Upper lobe of left lung (tissue), 6 donors: ENCODE data around the gene THSD7A. TPM values are rescaled to one million over a fixed set of nuclear protein-coding genes. Genes with fewer than 3 reads are reported as not detected.

Experiments used
- ATAC-seq, 2 donors: fragments of 200-7000 bp; cut with Tn5 transposase; one replicate each; pipeline ENCODE4 v1.9.1; 2022; ENCODE audit warnings: mild to moderate bottlenecking in 2 of 2, moderate library complexity in 2 of 2; ENCODE audit not compliant: low FRiP score in 2 of 2
- DNase-seq, 2 donors: peaks; one replicate each; pipeline ENCODE4 v3.0.0-alpha.2; 2019 to 2020
- H3K27ac ChIP-seq, 4 donors: fragments of 200-600 bp; sonication (generic); one replicate each; pipeline ENCODE4 v1.5.1; 2016 to 2019
- H3K27me3 ChIP-seq, 4 donors: fragments of 200-600 bp; sonication (generic); one replicate each; pipeline ENCODE4 v1.5.1; 2017 to 2019
- H3K36me3 ChIP-seq, 4 donors: fragments of 200-600 bp; sonication (generic); one replicate each; pipeline ENCODE4 v1.5.1; 2016 to 2019
- H3K4me1 ChIP-seq, 4 donors: fragments of 200-600 bp; sonication (generic); one replicate each; pipeline ENCODE4 v1.5.1; 2018 to 2019
- H3K4me3 ChIP-seq, 4 donors: fragments of 200-600 bp; sonication (generic); one replicate each; pipeline ENCODE4 v1.5.1; 2017 to 2019; ENCODE audit warnings: mild to moderate bottlenecking in 2 of 4, moderate library complexity in 1 of 4
- H3K9me3 ChIP-seq, 4 donors: fragments of 200-600 bp; sonication (generic); one replicate each; pipeline ENCODE4 v1.5.1; 2018 to 2019
- CTCF ChIP-seq, 6 experiments: fragments of 450-650 bp in 4 of 6; fragments of 200-600 bp in 2 of 6; sonication (generic) in 2 of 6; IDR thresholded peaks; one replicate each; pipeline ENCODE4 v1.5.1; 2016 to 2019; ENCODE audit warnings: antibody characterized with exemption in 6 of 6
- EP300 ChIP-seq, 4 donors: sonication (generic); formaldehyde crosslinking; IDR thresholded peaks; one replicate each; pipeline ENCODE4 v1.5.1; 2017; ENCODE audit warnings: antibody characterized with exemption in 4 of 4, control low read depth in 2 of 4
- POLR2A ChIP-seq, 4 donors: fragments of 450-650 bp; IDR thresholded peaks; one replicate each; pipeline ENCODE4 v1.5.1; 2016 to 2017; ENCODE audit warnings: antibody characterized with exemption in 4 of 4, mild to moderate bottlenecking in 2 of 4
- POLR2AphosphoS5 ChIP-seq, 2 donors: sonication (generic); formaldehyde crosslinking; IDR thresholded peaks; one replicate each; pipeline ENCODE4 v1.5.1; 2017; ENCODE audit warnings: antibody characterized with exemption in 2 of 2
- WGBS, 2 donors: methylation state at CpG; one replicate each; pipeline ENCODE4 v1.1.5; 2017 to 2018; 5-methylcytosine and 5-hydroxymethylcytosine counted together
- total RNA-seq, 6 donors: library from RNA; depleted of rRNA in 4 of 6; stranded (reverse); fragments of >200 nt in 4 of 6; gene quantifications; one replicate each; pipeline versions ENCODE4 v1.1.0 to v1.2.1, GENCODE V29; 2016 to 2021
- donor health status: DM: no; HTN: no; CAD: no; lungs with moderate emphysema.
- donor health status: DM: no; HTN: yes; CAD: no; lungs with severe emphysema.

Gene THSD7A
- total RNA-seq, 6 donors from 2014 or later = 5.1 to 15.7 (median 7.0) TPM

DNA sequence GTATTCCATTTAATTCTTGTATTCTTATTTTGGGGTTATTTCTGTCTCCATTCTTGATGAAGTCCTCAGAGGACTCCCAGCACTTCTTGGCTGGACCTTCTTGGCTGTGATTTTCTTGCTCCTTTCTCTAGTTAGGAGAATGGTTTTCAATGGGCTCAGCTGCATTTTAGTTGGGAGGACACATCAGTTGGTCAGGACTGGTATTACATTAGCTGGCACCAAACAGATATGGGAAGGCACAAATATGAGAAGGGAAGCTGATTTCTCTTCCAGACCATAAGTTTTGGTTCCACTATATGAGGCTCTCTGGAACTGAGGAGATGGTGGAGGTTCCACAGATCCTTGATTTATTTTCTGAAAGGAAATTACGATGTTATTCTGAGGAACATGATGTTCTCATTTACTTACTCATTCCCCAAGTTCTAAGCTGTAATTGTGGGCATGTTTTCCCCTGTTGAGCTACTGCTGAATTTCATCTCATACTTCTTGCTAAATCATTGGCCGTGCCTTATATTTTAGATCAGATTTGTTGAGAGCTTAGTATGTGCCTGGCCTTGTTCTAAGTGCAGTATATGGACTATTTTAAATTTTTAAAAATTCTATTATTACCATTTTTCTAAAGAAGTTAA, 261.0 kb downstream of the THSD7A start:
- no peak for DNase-seq
- ATAC-seq = no peak
- Histone ChIP-seq H3K9me3 (no peaks in the 10 kb centered on the region), H3K36me3 (no peaks in the 10 kb centered on the region), H3K27ac (no peak overlapping the region), H3K27me3 (no peaks in the 10 kb centered on the region), H3K4me3 (no peak overlapping the region), H3K4me1 (no peaks in the 10 kb centered on the region)
- WGBS, 2 donors = 90 to 95% methylated on average over 2 of the region's 2 CpGs
- TF ChIP-seq POLR2A (IDR thresholded peaks at IDR 0.05) (no peak), EP300 (IDR thresholded peaks at IDR 0.05) (no peak), CTCF (IDR thresholded peaks at IDR 0.05) (no peak), POLR2AphosphoS5 (IDR thresholded peaks at IDR 0.05) (no peak)

- Histone ChIP-seq H3K27ac (no peak overlapping the region), H3K36me3 (no peaks in the 10 kb centered on the region), H3K9me3 (no peaks in the 10 kb centered on the region), H3K27me3 (no peaks in the 10 kb centered on the region), H3K4me1 (no peaks in the 10 kb centered on the region), H3K4me3 (no peak overlapping the region)
- ATAC-seq (no peak), DNase-seq (no peak)
- TF ChIP-seq EP300 (IDR thresholded peaks at IDR 0.05) (no peak), POLR2A (IDR thresholded peaks at IDR 0.05) (no peak), CTCF (IDR thresholded peaks at IDR 0.05) (no peak), POLR2AphosphoS5 (IDR thresholded peaks at IDR 0.05) (no peak)
- WGBS, 2 donors = 31 to 44% methylated on average over 1 of the region's 1 CpG
Observed at GRCh38 chr7:11570205-11570604, 261.8 kb downstream of the THSD7A start.

GRCh38 chr7:11567571-11567970, 264.4 kb downstream of the THSD7A start:
- Histone ChIP-seq H3K4me3 (no peak overlapping the region), H3K36me3 (no peaks in the 10 kb centered on the region), H3K4me1 (no peaks in the 10 kb centered on the region), H3K9me3 (no peaks in the 10 kb centered on the region), H3K27me3 (no peaks in the 10 kb centered on the region), H3K27ac (no peak overlapping the region)
- 87 to 89% methylated on average over 3 of the region's 3 CpGs for WGBS, 2 donors
- DNase-seq (no peak), ATAC-seq (no peak)
- TF ChIP-seq POLR2A (IDR thresholded peaks at IDR 0.05) (no peak), EP300 (IDR thresholded peaks at IDR 0.05) (no peak), CTCF (IDR thresholded peaks at IDR 0.05) (no peak), POLR2AphosphoS5 (IDR thresholded peaks at IDR 0.05) (no peak)

DNA sequence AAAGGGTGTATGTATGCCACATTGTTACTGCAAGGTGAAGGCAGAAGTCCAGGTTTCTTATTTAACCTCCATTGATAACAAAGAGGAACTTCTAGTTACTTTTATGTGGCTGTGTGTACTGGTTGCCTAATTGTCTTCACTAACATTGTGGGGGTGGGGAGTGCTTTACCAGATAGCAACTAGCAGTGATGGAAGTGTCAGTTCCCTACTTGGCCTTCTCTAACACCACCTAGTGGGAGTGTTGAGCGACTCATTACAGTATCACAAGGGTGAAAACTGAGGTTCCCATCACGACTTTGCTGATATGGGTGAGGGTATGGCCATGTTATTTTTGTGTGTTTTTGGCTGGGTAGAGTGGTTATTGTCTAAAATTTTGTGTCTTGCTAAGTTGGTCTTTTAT, 274.4 kb downstream of the THSD7A start:
- WGBS, 2 donors = 59 to 72% methylated on average over 2 of the region's 2 CpGs
- no peak for TF ChIP-seq EP300 (IDR thresholded peaks at IDR 0.05)
- no peak for TF ChIP-seq POLR2A (IDR thresholded peaks at IDR 0.05)
- TF ChIP-seq POLR2AphosphoS5 (IDR thresholded peaks at IDR 0.05) = no peak
- peak in 2 of 6 experiments; percentile 16 to 35 for TF ChIP-seq CTCF (IDR thresholded peaks at IDR 0.05)

GRCh38 chr7:11552676-11553296, 279.2 kb downstream of the THSD7A start:
- DNase-seq = no peak
- WGBS, 2 donors = 88 to 90% methylated on average over 6 of the region's 6 CpGs
- Histone ChIP-seq H3K4me1 (no peaks in the 10 kb centered on the region), H3K27ac (no peak overlapping the region), H3K27me3 (no peaks in the 10 kb centered on the region), H3K4me3 (no peak overlapping the region), H3K9me3 (no peaks in the 10 kb centered on the region), H3K36me3 (no peaks in the 10 kb centered on the region)
- ATAC-seq = no peak
- TF ChIP-seq CTCF (IDR thresholded peaks at IDR 0.05) (no peak), POLR2A (IDR thresholded peaks at IDR 0.05) (no peak), POLR2AphosphoS5 (IDR thresholded peaks at IDR 0.05) (no peak), EP300 (IDR thresholded peaks at IDR 0.05) (no peak)

More for the DNA sequence above, 274.4 kb downstream of the THSD7A start:
- Histone ChIP-seq H3K9me3 (no peaks in the 10 kb centered on the region), H3K27me3 (no peaks in the 10 kb centered on the region), H3K27ac (no peak overlapping the region), H3K4me3 (no peak overlapping the region), H3K4me1 (no peaks in the 10 kb centered on the region), H3K36me3 (no peaks in the 10 kb centered on the region)
- ATAC-seq (peak in 1 of 2 donors; percentile 68), DNase-seq (no peak)
